PC-9 (cell line): ENCODE results near the gene CDH13. TPM values are rescaled to one million over a fixed set of nuclear protein-coding genes. Genes with fewer than 3 reads are reported as not detected.
A peak's percentile ranks its signal among the peaks of the same experiment; 100 is the strongest.

Experiments
- BruUV-seq: library from RNA; stranded (reverse); fragments of 400-500 nt; replicated peaks from 2 replicates; lab custom pipeline; 2021; lab: Mats Ljungman, UMichigan
- CTCF ChIA-PET: fragments of 300-600 bp; sonication (Branson Sonifier 250); formaldehyde crosslinking; loops from one replicate; lab custom pipeline; 2022; ENCODE audit warnings: antibody characterized with exemption; lab: Charles Lee
- POLR2A ChIA-PET: fragments of 300-600 bp; sonication (Branson Sonifier 250); formaldehyde crosslinking; loops from one replicate; lab custom pipeline; 2022; ENCODE audit warnings: antibody characterized with exemption; ENCODE audit not compliant: unreplicated experiment; lab: Charles Lee
- DNase-seq, 2 experiments: peaks; one replicate each; pipeline versions ENCODE4 v3.0.0 to v3.0.0-alpha.2; 2015 to 2022; ENCODE audit warnings: mixed read lengths in 1 of 2
- H2AFZ ChIP-seq: fragments of 200-600 bp; sonication (generic); 2 replicates; pipeline ENCODE4 v1.8.1; 2017; ENCODE audit warnings: antibody characterized with exemption
- H3F3A ChIP-seq: fragments of 200-600 bp; sonication (generic); 2 replicates; pipeline ENCODE4 v1.8.1; 2017; ENCODE audit warnings: antibody characterized with exemption, mild to moderate bottlenecking, low read depth; ENCODE audit not compliant: insufficient read depth
- H3K27ac ChIP-seq: fragments of 200-600 bp; sonication (generic); 2 replicates; pipeline ENCODE4 v1.6.1; 2016; ENCODE audit warnings: mixed run types
- H3K27me3 ChIP-seq: fragments of 200-600 bp; sonication (generic); 2 replicates; pipeline ENCODE4 v1.6.1; 2016; ENCODE audit warnings: low read depth, mixed run types; ENCODE audit not compliant: insufficient read depth
- H3K36me3 ChIP-seq: fragments of 200-600 bp; sonication (generic); 2 replicates; pipeline ENCODE4 v1.6.1; 2016; ENCODE audit warnings: low read depth, mixed run types
- H3K4me1 ChIP-seq: fragments of 200-600 bp; sonication (generic); replicated peaks from 2 replicates; pipeline ENCODE4 v1.6.1; 2016; ENCODE audit warnings: mixed run types; ENCODE audit not compliant: insufficient read depth
- H3K4me2 ChIP-seq: fragments of 200-600 bp; sonication (generic); 2 replicates; pipeline ENCODE4 v1.6.1; 2017; ENCODE audit warnings: mixed run types
- H3K4me3 ChIP-seq: fragments of 200-600 bp; sonication (generic); 2 replicates; pipeline ENCODE4 v1.6.1; 2016; ENCODE audit warnings: mixed run types
- H3K79me2 ChIP-seq: fragments of 200-600 bp; sonication (generic); 2 replicates; pipeline ENCODE4 v1.6.1; 2017; ENCODE audit warnings: low read depth, mixed run types
- H3K9me2 ChIP-seq: fragments of 200-600 bp; sonication (generic); 2 replicates; pipeline ENCODE4 v1.8.1; 2017; ENCODE audit warnings: mild to moderate bottlenecking; ENCODE audit not compliant: insufficient read depth
- H3K9me3 ChIP-seq: fragments of 200-600 bp; sonication (generic); 2 replicates; pipeline ENCODE4 v1.8.1; 2016; ENCODE audit warnings: low read depth; ENCODE audit not compliant: insufficient read depth
- H4K20me1 ChIP-seq: fragments of 200-600 bp; sonication (generic); 2 replicates; pipeline ENCODE4 v1.8.1; 2017; ENCODE audit not compliant: insufficient read depth
- CTCF ChIP-seq: fragments of 200-600 bp; sonication (generic); conservative IDR thresholded peaks from 2 replicates; pipeline ENCODE4 v1.6.1; 2017; ENCODE audit warnings: mixed run types, antibody characterized with exemption, mild to moderate bottlenecking, moderate library complexity
- EZH2 ChIP-seq: fragments of 200-600 bp; sonication (generic); IDR thresholded peaks from 2 replicates; pipeline ENCODE4 v1.8.0; 2017; ENCODE audit warnings: antibody characterized with exemption, low read depth
- intact Hi-C: fragments of 100-400 bp; cut with micrococcal nuclease; formaldehyde crosslinking; loops from one replicate; pipeline ENCODE4 v1.10.0; 2022; ENCODE audit not compliant: unreplicated experiment
- total RNA-seq: library from RNA; stranded (reverse); gene quantifications from 2 replicates; pipeline ENCODE4 v1.2.3, GENCODE V29; 2021

Gene CDH13
- total RNA-seq, 1 experiment from 2014 or later, result 0.24 TPM

- no peaks in the 10 kb centered on the region for H3K9me3 ChIP-seq
- ChIA-PET POLR2A (no interaction called here), CTCF (no interaction called here)
- DNase-seq, result no peak
- H3K79me2 ChIP-seq, result no peaks in the 10 kb centered on the region
- H3K4me1 ChIP-seq, result no peaks in the 10 kb centered on the region
- 0 out of 2 replicates have a peak, but pooled peaks cover 7% of the 10 kb centered on the region for H3K27me3 ChIP-seq
- H3K36me3 ChIP-seq, result no peaks in the 10 kb centered on the region
- no peak overlapping the region for H3K27ac ChIP-seq
- H3K9me2 ChIP-seq, result no peaks in the 10 kb centered on the region
- no TSS peak for BruUV-seq
- H3K4me2 ChIP-seq, result no peak overlapping the region
- H4K20me1 ChIP-seq, result no peaks in the 10 kb centered on the region
- intact Hi-C loops, result no loop called here
- H3K4me3 ChIP-seq, result no peak overlapping the region
- H3F3A ChIP-seq, result no peaks in the 10 kb centered on the region
- no peak overlapping the region for H2AFZ ChIP-seq
- TF ChIP-seq EZH2 (no peak), CTCF (no peak)
These were observed 134.5 kb downstream of the CDH13 start for GRCh38 chr16:82761236-82761635.

- no peaks in the 10 kb centered on the region for H3K9me3 ChIP-seq
- no peaks in the 10 kb centered on the region for H3K9me2 ChIP-seq
- no peaks in the 10 kb centered on the region for H3K4me1 ChIP-seq
- ChIA-PET CTCF (no interaction called here), POLR2A (no interaction called here)
- no peak overlapping the region for H2AFZ ChIP-seq
- H3K27ac ChIP-seq, result no peak overlapping the region
- no TSS peak for BruUV-seq
- H3F3A ChIP-seq, result no peaks in the 10 kb centered on the region
- TF ChIP-seq EZH2 (no peak), CTCF (no peak)
- no peak overlapping the region for H3K4me3 ChIP-seq
- peak in 1 of 2 experiments; percentile 11 for DNase-seq
- 0 out of 2 replicates have a peak, but pooled peaks cover 7% of the 10 kb centered on the region for H3K27me3 ChIP-seq
- no peaks in the 10 kb centered on the region for H3K79me2 ChIP-seq
- no peaks in the 10 kb centered on the region for H3K36me3 ChIP-seq
- no peaks in the 10 kb centered on the region for H4K20me1 ChIP-seq
- intact Hi-C loops, result no loop called here
- H3K4me2 ChIP-seq, result no peak overlapping the region
These were observed 135.1 kb downstream of the CDH13 start for GRCh38 chr16:82761858-82762257.

- Histone ChIP-seq H3K4me1 (no peaks in the 10 kb centered on the region), H3K4me2 (no peak overlapping the region), H3K9me3 (no peaks in the 10 kb centered on the region), H4K20me1 (no peaks in the 10 kb centered on the region), H2AFZ (no peak overlapping the region), H3K36me3 (no peaks in the 10 kb centered on the region), H3F3A (no peaks in the 10 kb centered on the region), H3K4me3 (no peak overlapping the region), H3K27ac (no peak overlapping the region), H3K27me3 (0 out of 2 replicates have a peak, but pooled peaks cover 7% of the 10 kb centered on the region), H3K79me2 (no peaks in the 10 kb centered on the region), H3K9me2 (no peaks in the 10 kb centered on the region)
- BruUV-seq, result no TSS peak
- DNase-seq, result no peak
- intact Hi-C loops, result no loop called here
- CTCF ChIA-PET, result no interaction called here
- TF ChIP-seq CTCF (no peak), EZH2 (no peak)
- POLR2A ChIA-PET, result no interaction called here
These were observed 136.6 kb downstream of the CDH13 start for GRCh38 chr16:82763371-82763770.
